ENCODE data around the gene CLIC1.

- no peak for TF ChIP-seq CTCF (IDR thresholded peaks at IDR 0.05)
- TF ChIP-seq POLR2A (IDR thresholded peaks at IDR 0.05): no peak
- no peak for TF ChIP-seq EP300 (IDR thresholded peaks at IDR 0.05)
- no peak for TF ChIP-seq POLR2AphosphoS5 (IDR thresholded peaks at IDR 0.05)
These were observed 28.6 kb downstream of the CLIC1 start for GRCh38 chr6:31707701-31708100.

Measured in gastroesophageal sphincter (tissue), 3 donors.